H1 (cell line): ENCODE results near the gene STX4. TPM values are rescaled to one million over a fixed set of nuclear protein-coding genes. Genes with fewer than 3 reads are reported as not detected.

ENCODE experiments used
- KDM5A ChIP-seq: fragments of 200-600 bp; IDR thresholded peaks from 2 replicates; pipeline ENCODE4 v1.7.1; 2012; ENCODE audit warnings: mild to moderate bottlenecking, low read length, inconsistent platforms, mixed read lengths
- POU5F1 ChIP-seq: IDR thresholded peaks from 2 replicates; pipeline ENCODE4 v1.6.1; 2011; ENCODE audit warnings: low read depth, mild to moderate bottlenecking, low read length, moderate library complexity
- polyA plus RNA-seq, 7 experiments: library from polyadenylated mRNA; depleted of rRNA in 3 of 7; stranded (reverse) in 5 of 7; unstranded in 2 of 7; fragments of >200 nt in 5 of 7; fragments of 200-250 nt in 2 of 7; gene quantifications; 1 replicate in 5 of 7; 2 replicates in 1 of 7; 4 replicates in 1 of 7; pipeline versions ENCODE4 v1.2.1 to v1.2.3, GENCODE V29; 2011 to 2013; ENCODE audit warnings: missing spikeins in 2 of 7, mixed read lengths in 2 of 7
- total RNA-seq: library from RNA; stranded (reverse); fragmentation: NEBNext Ultra II Directional; extraction: Animal tissue kit (Norgen Biotek cat#: 25700); gene quantifications from 2 replicates; pipeline ENCODE4 v1.2.1, GENCODE V29; 2021
- TF ChIP-seq, protein P1 (sequence below): IDR thresholded peaks from 2 replicates; pipeline ENCODE4 v1.6.1; 2011; ENCODE audit warnings: low read depth, mild to moderate bottlenecking, low read length; ENCODE audit not compliant: insufficient read depth

The STX4 gene
- total and polyA plus RNA-seq, 2 of the 8 experiments (the other 6 are each of a cell fraction or from before 2014, with no cell fraction given): 25.8 to 32.3 TPM

DNA sequence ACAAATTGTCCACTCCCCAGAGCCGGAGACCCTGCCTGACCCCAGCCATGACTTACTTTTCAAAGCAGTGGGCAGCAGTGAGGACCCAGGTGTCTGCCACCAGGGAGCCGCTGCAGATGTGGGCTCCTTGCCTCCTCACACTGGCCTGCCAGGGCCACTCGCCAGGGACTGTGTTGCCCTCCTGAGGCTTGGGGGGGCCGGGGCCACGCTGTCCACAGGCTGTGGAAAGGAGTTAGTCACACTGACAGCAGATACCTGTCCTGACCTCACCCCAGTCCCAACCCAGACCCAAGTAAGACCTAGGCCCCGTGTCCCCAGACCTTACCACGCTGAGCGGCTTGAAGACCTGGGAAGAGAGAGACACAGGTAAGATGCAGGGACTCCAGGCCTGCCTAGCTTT is 54.1 kb downstream of the STX4 start (continued):
- TF ChIP-seq, protein P1, sequence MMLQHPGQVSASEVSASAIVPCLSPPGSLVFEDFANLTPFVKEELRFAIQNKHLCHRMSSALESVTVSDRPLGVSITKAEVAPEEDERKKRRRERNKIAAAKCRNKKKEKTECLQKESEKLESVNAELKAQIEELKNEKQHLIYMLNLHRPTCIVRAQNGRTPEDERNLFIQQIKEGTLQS: no peak
- TF ChIP-seq KDM5A (no peak), POU5F1 (no peak)
- TF ChIP-seq, all 59 proteins: peak for 0
